Measurements from ENCODE around the gene ERGIC1. TPM values are rescaled to one million over a fixed set of nuclear protein-coding genes. Genes with fewer than 3 reads are reported as not detected.

Gene ERGIC1
- total RNA-seq, 2 donors from 2014 or later: 228 to 380 TPM

DNA sequence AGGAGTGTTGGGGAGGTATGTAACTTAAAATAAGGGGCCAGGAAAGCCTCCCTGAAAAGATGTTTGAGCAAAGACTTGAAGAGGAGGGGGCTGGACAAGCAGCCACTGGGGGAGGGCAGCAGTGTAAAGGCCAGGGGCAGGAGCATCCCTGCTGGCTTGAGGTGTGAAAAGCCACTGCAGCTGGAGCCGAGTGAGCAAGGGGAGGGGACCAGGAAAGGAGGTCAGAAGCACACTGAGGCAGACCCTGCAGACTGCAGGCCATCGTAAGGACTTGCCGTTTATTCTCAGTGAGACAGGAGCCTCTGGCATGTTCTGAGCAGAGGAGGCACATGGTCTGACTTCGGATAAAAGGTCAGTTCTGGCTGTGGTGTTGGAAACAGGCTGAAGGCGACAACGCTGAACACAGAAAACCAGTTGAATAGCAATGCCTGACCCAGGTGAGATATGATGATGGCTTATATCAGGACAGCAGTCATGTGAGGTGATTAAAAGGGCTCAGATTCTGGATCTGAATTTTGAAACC lies 10.2 kb upstream of the ERGIC1 start:
- WGBS: 72% methylated on average over 6 of the region's 6 CpGs
- TF ChIP-seq, protein P1, sequence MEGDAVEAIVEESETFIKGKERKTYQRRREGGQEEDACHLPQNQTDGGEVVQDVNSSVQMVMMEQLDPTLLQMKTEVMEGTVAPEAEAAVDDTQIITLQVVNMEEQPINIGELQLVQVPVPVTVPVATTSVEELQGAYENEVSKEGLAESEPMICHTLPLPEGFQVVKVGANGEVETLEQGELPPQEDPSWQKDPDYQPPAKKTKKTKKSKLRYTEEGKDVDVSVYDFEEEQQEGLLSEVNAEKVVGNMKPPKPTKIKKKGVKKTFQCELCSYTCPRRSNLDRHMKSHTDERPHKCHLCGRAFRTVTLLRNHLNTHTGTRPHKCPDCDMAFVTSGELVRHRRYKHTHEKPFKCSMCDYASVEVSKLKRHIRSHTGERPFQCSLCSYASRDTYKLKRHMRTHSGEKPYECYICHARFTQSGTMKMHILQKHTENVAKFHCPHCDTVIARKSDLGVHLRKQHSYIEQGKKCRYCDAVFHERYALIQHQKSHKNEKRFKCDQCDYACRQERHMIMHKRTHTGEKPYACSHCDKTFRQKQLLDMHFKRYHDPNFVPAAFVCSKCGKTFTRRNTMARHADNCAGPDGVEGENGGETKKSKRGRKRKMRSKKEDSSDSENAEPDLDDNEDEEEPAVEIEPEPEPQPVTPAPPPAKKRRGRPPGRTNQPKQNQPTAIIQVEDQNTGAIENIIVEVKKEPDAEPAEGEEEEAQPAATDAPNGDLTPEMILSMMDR (IDR thresholded peaks at IDR 0.05): no peak
- no peak for TF ChIP-seq POLR2A (IDR thresholded peaks at IDR 0.05)
- intact Hi-C loops (cut with DNase I): no loop called here
- Histone ChIP-seq H3K36me3 (no peaks in the 10 kb centered on the region), H3K27me3 (replicated peaks; ENCODE audit: insufficient read depth) (no peaks in the 10 kb centered on the region), H3K4me3 (no peak overlapping the region), H3K27ac (no peak overlapping the region), H3K9me3 (no peaks in the 10 kb centered on the region), H3K4me1 (replicated peaks) (peaks cover 4% of the 10 kb centered on the region)
- no peak for DNase-seq (ENCODE audit: low spot score)

DNA sequence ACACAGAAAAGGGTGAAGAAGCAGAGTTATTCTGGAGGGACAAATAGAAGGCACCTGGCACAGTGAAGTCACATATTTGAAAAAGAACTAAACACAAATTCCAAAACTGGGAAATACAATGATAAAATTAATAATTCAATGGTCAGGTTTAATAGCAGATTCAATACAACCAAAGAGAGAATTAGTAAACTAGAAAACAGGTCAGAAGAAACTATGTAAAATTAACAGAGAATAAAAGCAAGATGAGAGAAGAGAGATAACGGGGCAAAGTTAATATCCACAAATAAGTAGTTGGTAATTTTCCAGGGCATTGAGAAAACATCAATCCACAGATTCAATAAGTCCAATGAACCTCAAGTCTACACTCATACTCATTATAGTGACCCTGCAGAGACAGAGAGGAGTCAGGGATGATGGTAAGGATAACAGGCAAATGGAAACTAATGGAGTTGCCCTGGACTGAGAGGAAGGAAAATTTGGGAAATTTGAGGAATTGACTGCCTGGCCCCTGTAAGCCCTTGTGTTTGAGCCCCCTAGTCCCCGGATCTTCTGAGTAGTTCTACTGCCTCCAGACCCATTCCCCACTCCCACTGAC lies 8.3 kb upstream of the ERGIC1 start:
- intact Hi-C loops (cut with DNase I): no loop called here

DNA sequence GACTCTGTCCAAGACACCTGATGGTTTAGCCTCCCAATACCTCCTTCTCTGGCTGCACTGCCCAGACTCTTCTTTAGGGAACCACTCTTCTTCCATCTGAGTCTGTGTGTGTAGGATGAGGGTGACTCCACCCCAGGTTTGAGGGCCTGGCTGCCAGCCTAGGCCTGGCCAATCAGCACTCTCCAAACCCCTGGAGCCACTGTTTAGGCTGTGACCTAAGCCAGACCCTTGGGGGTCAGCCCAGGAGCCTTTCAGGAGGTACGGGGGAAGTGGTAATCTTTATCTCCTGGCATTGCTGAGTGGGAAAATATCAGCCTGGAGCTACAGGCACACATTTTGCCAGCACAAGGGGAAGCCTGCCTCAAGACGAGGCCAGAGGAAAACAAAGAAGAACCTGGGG lies 6.2 kb upstream of the ERGIC1 start:
- intact Hi-C loops (cut with DNase I): no loop called here

More for the DNA sequence above, 8.3 kb upstream of the ERGIC1 start:
- Histone ChIP-seq H3K9me3 (no peaks in the 10 kb centered on the region), H3K27ac (no peak overlapping the region), H3K36me3 (no peaks in the 10 kb centered on the region), H3K4me1 (replicated peaks) (no peaks in the 10 kb centered on the region), H3K27me3 (replicated peaks; ENCODE audit: insufficient read depth) (no peaks in the 10 kb centered on the region), H3K4me3 (no peak overlapping the region)
- no peak for DNase-seq (ENCODE audit: low spot score)
- TF ChIP-seq, protein P1 (IDR thresholded peaks at IDR 0.05): no peak
- TF ChIP-seq POLR2AphosphoS5 (IDR thresholded peaks at IDR 0.05) (no peak), POLR2A (IDR thresholded peaks at IDR 0.05) (no peak)
- 50% methylated on average over 2 of the region's 2 CpGs for WGBS

DNA sequence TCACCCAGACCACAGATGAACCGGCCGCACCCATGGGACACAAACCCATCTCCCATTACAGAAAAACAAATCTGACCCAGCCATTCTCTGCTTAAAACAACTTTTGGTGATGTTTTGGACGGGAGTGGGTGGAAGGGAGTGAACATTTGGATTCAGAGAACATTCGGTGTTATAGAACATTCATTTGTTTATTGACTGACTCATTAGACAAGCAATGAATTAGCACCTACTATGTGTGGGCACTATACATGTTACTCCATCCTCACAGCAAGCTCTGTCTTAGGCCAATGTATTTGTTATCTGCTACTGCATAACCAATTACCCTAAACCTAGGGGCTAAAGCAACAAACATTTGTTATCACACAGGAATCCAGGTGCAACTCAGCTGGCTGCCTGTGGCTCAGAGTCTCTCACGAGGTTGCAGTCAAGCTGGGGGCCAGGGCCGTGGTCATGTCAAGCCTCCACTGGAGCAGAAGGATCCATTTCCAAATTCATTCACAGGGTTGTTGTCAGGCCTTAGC lies 5.1 kb upstream of the ERGIC1 start:
- H3K4me3 ChIP-seq: no peak overlapping the region
- WGBS: 65% methylated on average over 6 of the region's 6 CpGs
- no peak for DNase-seq (ENCODE audit: low spot score)
- no peaks in the 10 kb centered on the region for H3K36me3 ChIP-seq
- TF ChIP-seq, protein P1 (IDR thresholded peaks at IDR 0.05): no peak
- TF ChIP-seq POLR2AphosphoS5 (IDR thresholded peaks at IDR 0.05) (no peak), POLR2A (IDR thresholded peaks at IDR 0.05) (no peak)
- no peak overlapping the region for H3K27ac ChIP-seq
- intact Hi-C loops (cut with DNase I): no loop called here
- no peaks in the 10 kb centered on the region for H3K9me3 ChIP-seq
- no peaks in the 10 kb centered on the region for H3K27me3 ChIP-seq (replicated peaks; ENCODE audit: insufficient read depth)
- H3K4me1 ChIP-seq (replicated peaks): no peaks in the 10 kb centered on the region

More for the DNA sequence above, 6.2 kb upstream of the ERGIC1 start:
- H3K4me1 ChIP-seq (replicated peaks): no peaks in the 10 kb centered on the region
- DNase-seq (ENCODE audit: low spot score): no peak
- no peak overlapping the region for H3K27ac ChIP-seq
- 89% methylated on average over 2 of the region's 2 CpGs for WGBS
- H3K27me3 ChIP-seq (replicated peaks; ENCODE audit: insufficient read depth): no peaks in the 10 kb centered on the region
- TF ChIP-seq, protein P1 (IDR thresholded peaks at IDR 0.05): no peak
- no peak for TF ChIP-seq POLR2AphosphoS5 (IDR thresholded peaks at IDR 0.05)
- no peak for TF ChIP-seq POLR2A (IDR thresholded peaks at IDR 0.05)
- H3K4me3 ChIP-seq: no peak overlapping the region
- H3K36me3 ChIP-seq: no peaks in the 10 kb centered on the region
- H3K9me3 ChIP-seq: no peaks in the 10 kb centered on the region

DNA sequence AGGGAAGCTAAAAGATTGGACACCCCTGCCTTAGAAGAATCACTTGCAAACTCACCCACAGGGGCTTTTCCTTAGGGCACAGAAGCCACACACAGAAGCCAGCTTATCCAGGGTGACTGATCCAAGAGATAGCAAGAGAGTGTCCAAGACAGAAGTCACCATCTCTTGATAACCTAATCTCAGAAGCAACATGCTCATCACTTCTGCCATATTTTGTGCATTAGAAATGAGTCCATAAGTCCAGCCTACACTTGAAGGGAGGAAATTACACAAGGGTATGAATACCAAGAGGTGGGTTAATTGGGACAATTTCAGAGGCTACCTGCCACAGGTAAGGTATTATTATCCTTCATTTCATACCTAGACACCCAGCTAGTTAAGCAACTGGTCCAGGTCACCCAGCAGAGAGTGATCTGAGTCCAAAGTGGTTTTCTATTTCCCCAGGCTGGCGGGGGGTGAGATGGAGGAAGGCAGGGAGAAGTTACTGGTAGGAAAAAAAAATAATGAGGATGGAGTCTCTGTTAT lies 3.7 kb upstream of the ERGIC1 start:
- Histone ChIP-seq H3K4me3 (no peak overlapping the region), H3K36me3 (no peaks in the 10 kb centered on the region), H3K27me3 (replicated peaks; ENCODE audit: insufficient read depth) (no peaks in the 10 kb centered on the region), H3K27ac (no peak overlapping the region), H3K4me1 (replicated peaks) (no peaks in the 10 kb centered on the region), H3K9me3 (no peaks in the 10 kb centered on the region)
- WGBS: 81% methylated on average over 1 of the region's 1 CpG
- intact Hi-C loops (cut with DNase I): no loop called here
- DNase-seq (ENCODE audit: low spot score): no peak
- TF ChIP-seq, protein P1 (IDR thresholded peaks at IDR 0.05): no peak
- no peak for TF ChIP-seq POLR2A (IDR thresholded peaks at IDR 0.05)
- no peak for TF ChIP-seq POLR2AphosphoS5 (IDR thresholded peaks at IDR 0.05)

All from prostate gland (tissue), 2 donors.